ENCODE data around the gene RNF13.

RNF13 gene

GRCh38 chr3:149783576-149783975, 29.4 kb upstream of the RNF13 start:
- FAIRE-seq (peak; percentile 97), DNase-seq (ENCODE audit: insufficient read length, low spot score) (no peak)
- no peak for TF ChIP-seq POLR2A (IDR thresholded peaks at IDR 0.05; ENCODE audit: low read depth, low read length)

- DNase-seq (ENCODE audit: insufficient read length, low spot score), result no peak
- no peak for TF ChIP-seq POLR2A (IDR thresholded peaks at IDR 0.05; ENCODE audit: low read depth, low read length)
- FAIRE-seq, result no peak
These were observed 28.8 kb upstream of the RNF13 start for GRCh38 chr3:149784064-149784704.

GRCh38 chr3:149790268-149790667, 22.7 kb upstream of the RNF13 start:
- no peak for TF ChIP-seq POLR2A (IDR thresholded peaks at IDR 0.05; ENCODE audit: low read depth, low read length)
- peak; percentile 15 for FAIRE-seq
- no peak for DNase-seq (ENCODE audit: insufficient read length, low spot score)

DNA sequence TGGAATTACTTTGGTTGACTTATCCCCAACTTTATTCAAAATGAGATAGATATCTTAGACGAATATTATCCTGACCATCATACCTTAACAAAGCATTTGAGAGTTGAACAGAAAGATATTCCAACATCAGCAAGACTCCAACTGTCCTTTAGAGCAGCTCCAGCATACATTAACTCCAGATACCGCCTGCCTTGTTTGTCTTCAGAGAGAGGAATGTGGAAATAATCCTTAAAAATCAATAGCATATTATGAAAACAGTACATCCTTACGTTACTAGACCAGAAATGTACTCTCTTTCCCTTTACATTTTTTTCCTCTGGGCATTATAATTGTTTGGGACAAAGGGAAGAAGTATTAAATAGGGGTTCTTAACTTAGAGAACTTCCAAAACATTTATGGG, 22.3 kb upstream of the RNF13 start:
- DNase-seq (ENCODE audit: insufficient read length, low spot score) (no peak), FAIRE-seq (no peak)
- no peak for TF ChIP-seq POLR2A (IDR thresholded peaks at IDR 0.05; ENCODE audit: low read depth, low read length)

DNA sequence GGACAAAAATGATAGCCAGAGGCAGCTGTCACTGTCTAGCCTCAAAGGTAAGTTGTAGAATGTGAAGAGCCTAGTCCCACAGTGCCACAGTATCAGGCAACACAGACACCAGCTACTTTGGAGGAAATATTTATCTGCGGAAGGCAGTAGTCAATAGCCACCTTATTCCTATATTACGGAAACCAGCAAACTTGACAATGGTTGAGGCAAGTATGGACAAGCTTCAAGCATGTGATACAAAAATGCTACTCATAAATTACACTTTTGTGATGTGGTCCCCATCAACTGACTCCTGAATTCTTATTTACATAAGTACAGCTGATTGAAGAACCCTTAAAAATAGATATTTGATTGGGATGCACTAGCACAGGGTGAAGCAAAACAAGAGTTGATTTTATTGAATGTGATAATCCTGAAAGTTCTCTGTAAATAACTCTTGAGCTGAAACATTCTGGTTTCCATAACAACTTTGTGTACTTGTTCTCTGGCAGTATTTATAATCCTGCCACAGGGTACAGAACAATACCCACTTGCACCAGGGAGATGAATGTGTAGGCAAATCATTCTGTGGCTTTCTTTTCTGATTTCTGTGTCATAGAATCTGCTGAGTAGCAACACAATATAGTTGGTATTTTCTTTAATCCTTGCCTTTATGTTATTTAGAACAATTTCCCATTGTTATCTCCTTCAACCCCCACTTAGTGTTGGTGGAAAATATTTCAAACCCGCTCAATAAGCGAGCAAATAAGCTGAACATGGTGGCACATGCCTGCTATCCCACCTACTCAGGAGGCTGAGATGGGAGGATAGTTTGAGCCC, 20.4 kb upstream of the RNF13 start, which contains the start of gene ANKUB1:
Gene ANKUB1 (minus strand): TSS at position 103 of the 819 bp plus-strand sequence. CDS start 188 bp downstream, outside the sequence.
- FAIRE-seq, result no peak
- TF ChIP-seq POLR2A (IDR thresholded peaks at IDR 0.05; ENCODE audit: low read depth, low read length), result no peak
- no peak for DNase-seq (ENCODE audit: insufficient read length, low spot score)

DNA sequence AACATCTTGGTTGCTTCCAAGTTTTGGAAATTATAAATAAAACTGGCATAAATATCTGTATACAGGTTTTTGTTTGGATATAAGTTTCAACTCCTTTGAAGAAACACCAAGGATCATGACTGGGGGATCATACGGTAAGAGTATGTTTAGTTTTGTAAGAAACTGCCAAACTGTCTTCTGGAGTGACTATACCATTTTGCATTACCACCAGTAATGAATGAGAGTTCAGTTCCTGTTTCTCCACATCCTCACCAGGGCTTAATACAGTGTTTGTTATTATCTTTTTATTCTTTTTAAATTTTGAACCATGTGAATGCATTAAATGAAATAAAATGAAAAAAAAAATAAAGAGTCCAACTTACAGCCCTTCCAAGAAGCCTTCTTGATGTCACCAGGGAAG, 17.0 kb upstream of the RNF13 start:
- TF ChIP-seq POLR2A (IDR thresholded peaks at IDR 0.05; ENCODE audit: low read depth, low read length), result no peak
- no peak for FAIRE-seq
- no peak for DNase-seq (ENCODE audit: insufficient read length, low spot score)

- TF ChIP-seq POLR2A (IDR thresholded peaks at IDR 0.05; ENCODE audit: low read depth, low read length), result no peak
- FAIRE-seq (no peak), DNase-seq (ENCODE audit: insufficient read length, low spot score) (no peak)
These were observed 12.3 kb upstream of the RNF13 start for GRCh38 chr3:149800693-149801092.

DNA sequence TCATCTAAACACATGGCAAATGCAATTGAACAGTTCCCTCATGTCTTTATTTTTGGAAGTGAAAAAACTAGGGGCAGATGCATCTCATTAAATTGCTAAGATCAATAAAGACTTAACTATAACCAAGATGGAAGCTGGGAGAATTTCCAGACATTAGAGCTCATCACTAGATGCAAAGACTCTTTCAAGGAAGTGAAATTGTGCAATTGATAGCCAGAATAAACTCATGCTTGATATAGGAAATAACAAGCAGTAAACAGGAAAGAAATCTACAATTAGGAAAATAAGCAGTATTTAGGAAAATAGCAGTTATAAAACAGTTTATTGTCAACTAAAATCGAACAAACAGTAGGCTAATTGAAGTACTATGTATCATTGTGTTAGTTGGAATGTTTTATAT, 11.8 kb upstream of the RNF13 start:
- no peak for TF ChIP-seq POLR2A (IDR thresholded peaks at IDR 0.05; ENCODE audit: low read depth, low read length)
- FAIRE-seq (no peak), DNase-seq (ENCODE audit: insufficient read length, low spot score) (no peak)

DNA sequence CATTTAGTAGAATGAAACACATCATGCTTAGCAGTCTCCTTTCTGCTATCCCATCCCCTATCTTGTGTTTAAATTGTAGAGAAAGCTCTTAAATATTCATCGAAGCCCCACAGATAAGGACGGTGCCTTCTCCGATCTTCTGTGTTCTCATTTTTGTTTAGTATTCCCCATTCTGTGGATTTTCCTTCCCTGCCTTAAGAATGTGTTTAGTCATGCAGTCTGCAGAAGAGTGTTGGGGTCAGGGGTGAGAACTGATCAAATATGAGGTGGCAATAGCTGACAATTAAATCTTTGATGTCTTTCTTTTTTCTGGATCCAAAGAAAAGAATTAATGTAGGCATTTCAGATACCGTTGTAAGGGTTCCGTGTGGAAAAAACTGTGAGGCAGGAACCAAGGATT, 11.4 kb upstream of the RNF13 start:
- FAIRE-seq, result no peak
- no peak for DNase-seq (ENCODE audit: insufficient read length, low spot score)
- TF ChIP-seq POLR2A (IDR thresholded peaks at IDR 0.05; ENCODE audit: low read depth, low read length), result no peak

GRCh38 chr3:149806171-149806778, 6.7 kb upstream of the RNF13 start:
- DNase-seq (ENCODE audit: insufficient read length, low spot score), result no peak
- no peak for FAIRE-seq
- no peak for TF ChIP-seq POLR2A (IDR thresholded peaks at IDR 0.05; ENCODE audit: low read depth, low read length)

DNA sequence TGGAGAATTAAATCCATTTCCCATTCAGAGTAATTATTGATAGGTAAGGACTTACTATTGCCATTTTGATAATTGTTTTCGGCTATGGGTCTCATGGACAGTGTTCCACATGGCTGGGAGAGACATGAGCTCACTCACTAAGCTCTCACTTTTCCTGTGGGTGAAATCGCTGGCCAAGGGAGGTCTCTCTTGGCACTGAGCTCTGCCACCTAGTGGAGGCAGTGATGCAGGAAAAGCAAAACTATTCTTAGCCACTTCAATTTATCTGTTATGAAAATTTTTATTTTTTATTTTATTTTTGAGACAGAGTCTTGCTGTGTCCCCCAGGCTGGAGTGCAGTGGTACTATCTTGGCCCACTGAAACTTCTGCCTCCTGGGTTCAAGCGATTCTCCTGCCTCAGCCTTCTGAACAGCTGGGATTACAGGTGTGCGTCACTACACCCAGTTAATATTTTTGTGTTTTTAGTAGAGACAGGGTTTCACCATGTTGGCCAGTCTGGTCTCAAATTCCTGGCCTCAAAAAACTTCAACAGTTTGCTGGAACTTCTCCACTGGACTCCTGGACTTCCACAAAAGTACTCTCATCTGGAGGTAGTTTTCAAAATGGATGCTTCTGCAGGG, 4.7 kb upstream of the RNF13 start:
- DNase-seq (ENCODE audit: insufficient read length, low spot score), result no peak
- no peak for TF ChIP-seq POLR2A (IDR thresholded peaks at IDR 0.05; ENCODE audit: low read depth, low read length)
- peak; percentile 97 for FAIRE-seq

- TF ChIP-seq POLR2A (IDR thresholded peaks at IDR 0.05; ENCODE audit: low read depth, low read length), result no peak
- no peak for DNase-seq (ENCODE audit: insufficient read length, low spot score)
These were observed 3.3 kb upstream of the RNF13 start for GRCh38 chr3:149809699-149810098.

DNA sequence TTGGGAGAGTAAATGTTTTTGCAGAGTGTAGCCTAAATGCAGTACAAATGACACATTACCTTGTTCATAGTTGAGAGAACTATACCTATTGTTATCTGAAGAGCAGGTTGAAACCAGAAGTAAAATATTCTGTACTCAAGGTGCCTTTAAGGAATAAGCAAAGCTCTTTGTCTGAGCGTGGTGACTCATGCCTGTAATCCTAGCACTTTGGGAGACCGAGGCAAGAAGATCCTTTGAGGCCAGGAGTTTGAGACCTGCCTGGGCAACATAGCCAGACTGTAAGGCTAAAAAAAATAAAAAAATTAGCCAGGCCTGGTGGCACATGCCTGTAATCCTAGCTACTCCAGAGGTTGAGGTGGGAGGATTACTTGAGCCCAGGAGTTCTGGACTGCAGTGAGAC, 2.2 kb upstream of the RNF13 start:
- TF ChIP-seq POLR2A (IDR thresholded peaks at IDR 0.05; ENCODE audit: low read depth, low read length), result no peak
- no peak for DNase-seq (ENCODE audit: insufficient read length, low spot score)
- no peak for FAIRE-seq

More at GRCh38 chr3:149809699-149810098, 3.3 kb upstream of the RNF13 start:
- FAIRE-seq, result peak; percentile 57

- TF ChIP-seq POLR2A (IDR thresholded peaks at IDR 0.05; ENCODE audit: low read depth, low read length), result no peak
- FAIRE-seq (no peak), DNase-seq (ENCODE audit: insufficient read length, low spot score) (no peak)
These were observed 830 bp upstream of the RNF13 start for GRCh38 chr3:149812165-149812605.

Data from H54 (cell line).